Astrocyte (in vitro differentiated cells and primary cell): ENCODE data around the gene TMEM161A.

Source experiments
- CTCF ChIP-seq: IDR thresholded peaks from 2 replicates; pipeline ENCODE4 v1.5.1; 2011; ENCODE audit warnings: low read depth, mild to moderate bottlenecking, inconsistent platforms, low read length, moderate library complexity; ENCODE audit not compliant: insufficient read depth
- EZH2 ChIP-seq: IDR thresholded peaks from 2 replicates; pipeline ENCODE4 v1.6.1; 2012; ENCODE audit warnings: mild to moderate bottlenecking, low read length, inconsistent platforms; ENCODE audit not compliant: insufficient read depth

- no peak for TF ChIP-seq CTCF
- no peak for TF ChIP-seq EZH2
These were observed 40.1 kb downstream of the TMEM161A start for GRCh38 chr19:19098084-19098702.
